Neural progenitor cell (in vitro differentiated cells): ENCODE data around the gene YPEL2. TPM values are rescaled to one million over a fixed set of nuclear protein-coding genes. Genes with fewer than 3 reads are reported as not detected.

Source experiments
- DNase-seq: peaks from one replicate; pipeline ENCODE4 v3.0.0-alpha.2; 2016; ENCODE audit warnings: low spot score
- H2AFZ ChIP-seq: fragments of 200-600 bp; sonication (generic); replicated peaks from 2 replicates; pipeline ENCODE4 v1.6.1; 2016; ENCODE audit warnings: antibody characterized with exemption
- H3F3A ChIP-seq: fragments of 200-600 bp; sonication (generic); 2 replicates; pipeline ENCODE4 v1.6.1; 2016; ENCODE audit warnings: antibody characterized with exemption, low read depth
- H3K27ac ChIP-seq: fragments of 200-600 bp; sonication (generic); 2 replicates; pipeline ENCODE4 v1.5.1; 2016; ENCODE audit warnings: mild to moderate bottlenecking
- H3K27me3 ChIP-seq: fragments of 200-600 bp; sonication (generic); 2 replicates; pipeline ENCODE4 v1.6.1; 2016; ENCODE audit warnings: mild to moderate bottlenecking, moderate library complexity
- H3K36me3 ChIP-seq: fragments of 200-600 bp; sonication (generic); 2 replicates; pipeline ENCODE4 v1.5.1; 2016
- H3K4me1 ChIP-seq: fragments of 200-600 bp; sonication (generic); 2 replicates; pipeline ENCODE4 v1.6.1; 2016; ENCODE audit warnings: mixed run types
- H3K4me2 ChIP-seq: fragments of 200-600 bp; sonication (generic); 2 replicates; pipeline ENCODE4 v1.6.1; 2016
- H3K4me3 ChIP-seq: fragments of 200-600 bp; sonication (generic); 2 replicates; pipeline ENCODE4 v1.5.1; 2016
- H3K79me2 ChIP-seq: fragments of 200-600 bp; sonication (generic); 2 replicates; pipeline ENCODE4 v1.6.1; 2016; ENCODE audit warnings: low read depth
- H3K9ac ChIP-seq: fragments of 200-600 bp; sonication (generic); 2 replicates; pipeline ENCODE4 v1.6.1; 2016
- H3K9me3 ChIP-seq: fragments of 200-600 bp; sonication (generic); 2 replicates; pipeline ENCODE4 v1.5.1; 2016; ENCODE audit warnings: low read depth
- H4K20me1 ChIP-seq: fragments of 200-600 bp; sonication (generic); 2 replicates; pipeline ENCODE4 v1.6.1; 2016; ENCODE audit warnings: low read depth
- H3K27ac Mint-ChIP-seq: 3 replicates; pipeline ENCODE4 v1.8.0; 2021; ENCODE audit warnings: mixed read lengths
- H3K27me3 Mint-ChIP-seq: 2 replicates; pipeline ENCODE4 v1.8.0; 2022; ENCODE audit warnings: low read depth, mild to moderate bottlenecking, inconsistent platforms, moderate library complexity, mixed read lengths; ENCODE audit not compliant: insufficient read depth
- H3K36me3 Mint-ChIP-seq: 3 replicates; pipeline ENCODE4 v1.8.0; 2021; ENCODE audit warnings: mixed read lengths
- H3K4me1 Mint-ChIP-seq: 3 replicates; pipeline ENCODE4 v1.8.0; 2021; ENCODE audit warnings: mixed read lengths
- H3K4me3 Mint-ChIP-seq: 3 replicates; pipeline ENCODE4 v1.8.0; 2021; ENCODE audit warnings: mild to moderate bottlenecking, moderate library complexity, mixed read lengths
- H3K9me3 Mint-ChIP-seq: 3 replicates; pipeline ENCODE4 v1.8.0; 2020; ENCODE audit warnings: mixed read lengths
- CTCF ChIP-seq: fragments of 200-600 bp; sonication (generic); IDR thresholded peaks from 2 replicates; pipeline ENCODE4 v1.5.1; 2017; ENCODE audit warnings: antibody characterized with exemption, mild to moderate bottlenecking
- EZH2 ChIP-seq: fragments of 200-600 bp; sonication (generic); IDR thresholded peaks from 2 replicates; pipeline ENCODE4 v1.6.1; 2017; ENCODE audit warnings: antibody characterized with exemption, mild to moderate bottlenecking, moderate library complexity
- EZH2phosphoT487 ChIP-seq: fragments of 200-600 bp; sonication (generic); IDR thresholded peaks from 2 replicates; pipeline ENCODE4 v1.6.1; 2017; ENCODE audit warnings: antibody characterized with exemption
- total RNA-seq: library from RNA; depleted of rRNA; stranded (reverse); fragments of >200 nt; gene quantifications from 2 replicates; pipeline ENCODE4 v1.2.3, GENCODE V29; 2015; ENCODE audit warnings: low replicate concordance

Gene YPEL2
- total RNA-seq, 1 donor from 2014 or later = 38.0 TPM

- Histone ChIP-seq H2AFZ (no peak overlapping the region), H3K27ac (peak overlapping the region; percentile 99), H3K9ac (no peak overlapping the region), H3K79me2 (peaks cover 41% of the 10 kb centered on the region), H3K9me3 (no peaks in the 10 kb centered on the region), H3F3A (peaks cover 66% of the 10 kb centered on the region), H3K4me1 (peaks cover 89% of the 10 kb centered on the region), H3K36me3 (no peaks in the 10 kb centered on the region), H3K27me3 (no peaks in the 10 kb centered on the region), H3K4me2 (peak overlapping the region; percentile 86), H3K4me3 (peak overlapping the region; percentile 41), H4K20me1 (peaks cover 60% of the 10 kb centered on the region)
- no peaks in the 10 kb centered on the region for H3K9me3 Mint-ChIP-seq
- peak overlapping the region; percentile 74 for H3K4me3 Mint-ChIP-seq
- peak overlapping the region; percentile 98 for H3K27ac Mint-ChIP-seq
- H3K27me3 Mint-ChIP-seq = no peaks in the 10 kb centered on the region
- H3K36me3 Mint-ChIP-seq = peaks cover 2% of the 10 kb centered on the region
- TF ChIP-seq CTCF (peak; percentile 24), EZH2 (no peak), EZH2phosphoT487 (no peak)
- peaks cover 74% of the 10 kb centered on the region for H3K4me1 Mint-ChIP-seq
- DNase-seq = peak; percentile 91
These were observed 34.7 kb downstream of the YPEL2 start for GRCh38 chr17:59366040-59366757.

GRCh38 chr17:59366773-59367656, 35.6 kb downstream of the YPEL2 start:
- TF ChIP-seq CTCF (no peak), EZH2 (no peak), EZH2phosphoT487 (no peak)
- peak overlapping the region; percentile 41 for H3K4me3 ChIP-seq
- Mint-ChIP-seq H3K36me3 (peaks cover 2% of the 10 kb centered on the region), H3K27me3 (no peaks in the 10 kb centered on the region), H3K27ac (peak overlapping the region; percentile 98), H3K9me3 (no peaks in the 10 kb centered on the region), H3K4me1 (peaks cover 76% of the 10 kb centered on the region), H3K4me3 (peak overlapping the region; percentile 74)
- H3K9me3 ChIP-seq = no peaks in the 10 kb centered on the region
- H2AFZ ChIP-seq = no peak overlapping the region
- H3K4me1 ChIP-seq = peaks cover 89% of the 10 kb centered on the region
- H4K20me1 ChIP-seq = peaks cover 60% of the 10 kb centered on the region
- H3K36me3 ChIP-seq = no peaks in the 10 kb centered on the region
- H3K79me2 ChIP-seq = peaks cover 49% of the 10 kb centered on the region
- peak overlapping the region; percentile 86 for H3K4me2 ChIP-seq
- no peak overlapping the region for H3K9ac ChIP-seq
- peak overlapping the region; percentile 99 for H3K27ac ChIP-seq
- peaks cover 74% of the 10 kb centered on the region for H3F3A ChIP-seq
- DNase-seq = no peak
- H3K27me3 ChIP-seq = no peaks in the 10 kb centered on the region

- Histone ChIP-seq H4K20me1 (peaks cover 66% of the 10 kb centered on the region), H3K36me3 (no peaks in the 10 kb centered on the region), H2AFZ (no peak overlapping the region), H3K4me1 (peaks cover 91% of the 10 kb centered on the region), H3K4me2 (peak overlapping the region; percentile 86), H3K27me3 (no peaks in the 10 kb centered on the region), H3K9me3 (no peaks in the 10 kb centered on the region), H3K4me3 (no peak overlapping the region), H3F3A (peaks cover 76% of the 10 kb centered on the region), H3K27ac (peak overlapping the region; percentile 99), H3K9ac (no peak overlapping the region), H3K79me2 (peaks cover 56% of the 10 kb centered on the region)
- DNase-seq = no peak
- H3K27me3 Mint-ChIP-seq = no peaks in the 10 kb centered on the region
- peak overlapping the region; percentile 12 for H3K4me3 Mint-ChIP-seq
- H3K27ac Mint-ChIP-seq = peak overlapping the region; percentile 98
- H3K9me3 Mint-ChIP-seq = no peaks in the 10 kb centered on the region
- H3K36me3 Mint-ChIP-seq = peaks cover 2% of the 10 kb centered on the region
- H3K4me1 Mint-ChIP-seq = peaks cover 76% of the 10 kb centered on the region
- TF ChIP-seq EZH2 = no peak
- no peak for TF ChIP-seq EZH2phosphoT487
- no peak for TF ChIP-seq CTCF
These were observed 36.2 kb downstream of the YPEL2 start for GRCh38 chr17:59367657-59368045.
